Effector CD8-positive, alpha-beta T cell (primary cell): Measurements from ENCODE around the gene CRKL.

Source experiments
- DNase-seq: peaks from one replicate; lab custom pipeline; 2025; lab: John Stamatoyannopoulos, UW

The CRKL gene

DNA sequence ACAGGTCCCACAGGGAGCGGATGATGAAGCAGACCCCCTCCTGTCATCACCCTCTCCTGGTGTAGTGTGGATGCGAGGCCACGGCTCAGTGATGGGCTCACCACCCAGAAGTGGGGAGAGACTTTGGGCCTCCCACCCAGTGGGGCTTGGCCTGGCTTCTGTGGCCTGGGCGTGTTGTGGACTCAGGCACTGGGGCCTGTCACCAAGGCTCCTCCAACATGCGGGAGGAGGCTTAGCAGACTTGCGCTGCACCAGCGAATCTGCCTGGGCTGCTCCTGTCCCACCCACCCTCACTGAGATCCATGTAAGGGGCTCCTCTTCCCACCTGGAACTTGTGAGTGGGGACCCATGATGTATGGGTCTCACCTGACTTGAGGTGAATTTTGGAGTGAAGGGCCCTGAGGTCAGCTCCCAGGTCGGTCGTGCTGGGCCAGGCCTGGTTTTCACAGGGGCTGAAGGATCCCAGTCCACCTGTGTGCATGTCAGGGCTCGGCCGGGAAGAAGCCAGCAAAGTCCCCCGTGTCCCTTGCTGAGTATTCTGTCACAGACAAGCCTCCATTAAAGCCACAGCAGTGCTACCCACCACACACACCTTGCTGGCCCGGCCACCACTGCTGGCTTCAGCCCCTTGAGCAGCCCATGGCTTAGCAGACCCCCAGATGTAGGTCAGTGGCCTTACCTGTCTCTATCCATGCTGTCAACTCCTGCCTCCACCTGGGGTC is 80.5 kb downstream of the CRKL start:
- no peak for DNase-seq

DNA sequence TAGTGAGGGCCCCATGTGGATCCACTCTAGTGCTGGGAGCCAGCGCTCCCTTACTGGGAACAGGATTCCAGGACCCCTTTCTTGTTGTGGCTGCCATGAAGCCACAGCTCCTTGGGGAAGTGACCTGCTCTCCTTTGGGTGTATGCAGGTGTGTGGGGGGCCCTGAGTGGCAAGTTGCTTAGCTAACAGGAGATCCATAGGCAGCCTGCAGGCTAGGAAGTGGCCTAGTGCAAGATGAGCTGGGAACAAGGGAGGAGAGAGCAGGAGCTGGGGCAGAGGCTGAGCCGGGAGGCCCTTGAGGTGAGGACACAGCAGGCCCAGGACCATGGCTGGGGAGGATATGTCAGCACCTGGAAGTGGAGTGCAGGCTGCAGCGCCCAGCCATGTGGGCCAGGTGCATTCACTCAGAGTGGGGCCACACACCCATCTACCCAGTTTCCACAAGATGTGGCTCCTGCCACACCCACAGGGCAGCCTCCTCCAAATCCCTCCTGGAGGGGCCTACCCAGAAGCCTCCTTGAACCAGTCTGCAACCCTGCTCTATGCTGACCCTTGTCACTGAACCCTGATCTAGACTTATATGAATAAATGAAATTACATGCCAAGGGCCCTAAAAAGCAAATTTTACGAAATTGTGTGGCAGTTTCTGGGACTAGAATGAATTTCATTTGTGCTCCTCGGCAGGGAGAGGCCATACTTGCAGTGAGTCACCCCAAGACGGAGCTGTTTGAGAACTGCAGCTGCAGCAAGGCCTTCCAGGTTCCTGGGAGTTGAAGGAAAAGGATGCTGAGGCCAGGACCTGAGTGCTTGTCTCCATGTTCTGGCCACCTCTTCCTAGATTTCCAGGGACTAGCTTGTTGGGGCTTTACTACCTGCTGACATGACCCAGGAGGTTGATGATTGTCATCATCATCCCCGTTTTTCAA is 81.5 kb downstream of the CRKL start:
- no peak for DNase-seq

- no peak for DNase-seq
These were observed 82.4 kb downstream of the CRKL start for GRCh38 chr22:20999350-21000206.

DNA sequence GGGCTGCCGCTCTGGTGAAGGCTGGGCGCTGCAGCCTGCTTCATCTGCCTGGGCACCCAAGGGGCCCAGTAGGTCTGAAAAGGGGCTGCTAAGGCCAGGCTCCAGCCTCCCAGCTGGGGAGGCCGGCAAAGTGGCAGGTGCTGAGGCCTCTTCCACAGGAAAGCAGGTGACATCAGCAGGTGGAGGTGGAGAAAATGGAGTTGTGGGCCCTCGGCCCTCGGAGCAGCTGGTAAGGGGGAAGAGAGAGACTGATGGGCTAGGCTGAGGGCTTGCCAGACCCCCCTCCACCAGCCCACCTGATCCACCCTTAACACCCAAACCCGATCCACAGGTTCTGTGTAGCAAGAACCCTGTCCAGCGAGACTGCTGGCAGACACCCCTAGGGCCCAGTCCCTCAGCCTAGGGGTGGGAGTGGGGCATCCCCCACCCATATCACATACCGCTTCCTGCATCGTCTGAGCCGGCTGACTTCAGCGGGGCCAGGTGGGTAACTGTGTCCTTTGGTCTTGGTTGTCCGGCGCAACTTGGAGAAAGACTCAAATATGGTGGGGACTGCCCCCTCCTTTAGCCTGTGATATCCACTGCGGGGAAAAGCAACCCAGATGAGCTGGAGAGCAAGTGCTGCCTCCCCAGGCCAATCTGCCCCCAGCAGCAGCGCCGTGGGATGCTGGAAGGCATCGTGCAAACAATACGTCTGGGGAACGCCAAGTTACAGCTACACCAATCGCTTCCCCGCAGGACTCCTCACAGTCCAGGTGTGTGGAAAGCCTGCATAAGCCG is 83.2 kb downstream of the CRKL start:
- DNase-seq: no peak

GRCh38 chr22:21000987-21001600 is 83.9 kb downstream of the CRKL start:
- no peak for DNase-seq

- peak; percentile 91 for DNase-seq
These were observed 84.6 kb downstream of the CRKL start, which contains the start of gene THAP7 for GRCh38 chr22:21001601-21002325. Gene THAP7 (minus strand): TSS chr22:21002118. CDS start chr22:21001911, 207 bp downstream.
